Activated effector memory CD4-positive, alpha-beta T cell treated with anti-CD3 and anti-CD28 coated beads, Interleukin-2, amount 50 U/mL, for 16 hours (primary cell): ENCODE data around the gene CCDC93.
A peak's percentile ranks its signal among the peaks of the same experiment; 100 is the strongest.
"Not testable (repeated sequence)": the region's sequence is repeated elsewhere in the genome, so short reads cannot be mapped to it uniquely, and the experiment has no call there.

Experiments
- DNase-seq: peaks from one replicate; pipeline ENCODE4 v3.0.0-alpha.2; 2020

Gene CCDC93

DNA sequence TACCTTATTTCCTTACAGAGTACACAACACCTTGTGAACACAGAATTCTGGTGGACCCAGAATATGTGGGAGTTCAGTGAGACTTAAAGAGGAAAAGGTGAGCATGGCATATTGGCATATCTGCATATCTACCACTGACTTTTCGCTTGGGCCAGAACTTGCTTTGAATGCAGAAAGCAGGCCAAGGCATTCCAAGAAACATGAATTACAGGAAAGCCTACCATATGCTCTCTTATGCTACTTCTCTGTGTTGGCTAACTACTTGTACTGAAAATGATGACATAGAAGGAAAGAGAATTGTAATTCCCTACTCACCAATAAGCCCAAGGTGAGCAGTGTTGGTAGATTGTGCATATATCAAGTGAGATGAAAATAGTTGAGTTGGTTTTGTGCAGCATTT, 31.4 kb upstream of the CCDC93 start:
- no peak for DNase-seq

GRCh38 chr2:118044854-118045253, 31.0 kb upstream of the CCDC93 start:
- DNase-seq, result no peak

DNA sequence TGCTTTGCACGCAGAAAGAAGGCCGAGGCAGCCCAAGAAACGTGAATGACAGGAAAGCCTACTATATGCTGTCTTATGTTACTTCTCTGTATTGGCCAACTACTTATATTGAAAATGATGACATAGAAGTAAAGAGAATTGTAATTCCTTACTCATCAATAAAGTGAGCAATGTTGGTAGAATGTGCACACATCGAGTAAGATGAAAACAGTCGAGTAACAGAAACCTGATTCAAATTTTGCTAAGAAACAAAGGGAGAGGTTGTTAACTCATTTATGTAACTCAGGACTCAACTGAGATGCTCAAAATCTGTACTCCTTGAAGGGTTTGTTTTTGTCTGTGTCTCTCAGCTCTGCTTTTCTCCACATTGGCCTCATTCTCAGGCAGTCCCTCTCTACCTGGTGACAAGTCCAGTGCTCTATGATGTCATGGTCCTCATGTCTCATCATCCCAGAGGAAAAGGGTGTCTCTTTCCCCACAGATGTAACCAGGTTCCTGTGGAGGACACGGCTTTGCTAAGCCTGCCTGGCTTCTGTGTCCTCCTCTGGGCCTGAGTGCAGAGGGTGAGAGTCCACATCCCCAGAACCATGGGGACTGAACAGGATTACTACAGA, 30.3 kb upstream of the CCDC93 start:
- DNase-seq, result no peak

DNA sequence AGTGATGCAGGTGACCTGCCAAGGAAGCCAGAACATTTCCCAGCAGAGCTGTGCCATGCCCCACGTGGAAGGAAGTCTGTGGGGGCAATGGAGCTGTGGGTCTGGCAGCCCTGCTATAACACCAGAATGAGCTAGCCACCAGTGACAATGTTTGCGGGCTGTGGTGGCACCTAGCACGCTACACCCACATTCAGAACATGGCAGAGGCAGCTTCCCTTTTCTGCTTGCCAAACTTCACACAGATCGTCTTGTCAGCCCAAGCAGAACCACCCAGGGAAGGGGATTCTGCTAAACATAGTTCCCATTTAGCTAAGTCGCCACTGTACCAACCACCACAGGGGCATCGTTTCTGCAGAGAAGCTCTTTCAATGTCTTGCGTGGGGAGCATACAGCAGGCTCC, 27.0 kb upstream of the CCDC93 start:
- DNase-seq, result no peak

GRCh38 chr2:118032169-118033013, 18.5 kb upstream of the CCDC93 start:
- DNase-seq, result peak; percentile 72

DNA sequence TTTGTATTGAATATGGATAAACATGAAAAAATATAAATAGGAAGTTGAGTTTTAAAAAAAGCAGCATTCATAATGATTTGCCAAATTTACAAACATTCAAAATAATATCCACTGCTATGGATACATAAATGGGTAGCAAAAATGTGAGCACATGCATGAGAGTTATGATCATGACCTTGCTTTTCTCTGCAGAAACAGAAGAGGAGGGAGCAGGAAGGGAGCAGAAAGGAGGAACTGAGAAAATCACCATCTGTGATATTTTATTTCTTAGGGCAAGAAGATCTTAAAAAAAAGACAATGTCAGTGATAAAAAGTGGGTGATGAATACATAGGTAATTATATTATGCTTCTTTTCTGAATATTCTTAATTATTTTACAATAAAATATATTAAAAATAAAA, 17.7 kb upstream of the CCDC93 start:
- no peak for DNase-seq

DNA sequence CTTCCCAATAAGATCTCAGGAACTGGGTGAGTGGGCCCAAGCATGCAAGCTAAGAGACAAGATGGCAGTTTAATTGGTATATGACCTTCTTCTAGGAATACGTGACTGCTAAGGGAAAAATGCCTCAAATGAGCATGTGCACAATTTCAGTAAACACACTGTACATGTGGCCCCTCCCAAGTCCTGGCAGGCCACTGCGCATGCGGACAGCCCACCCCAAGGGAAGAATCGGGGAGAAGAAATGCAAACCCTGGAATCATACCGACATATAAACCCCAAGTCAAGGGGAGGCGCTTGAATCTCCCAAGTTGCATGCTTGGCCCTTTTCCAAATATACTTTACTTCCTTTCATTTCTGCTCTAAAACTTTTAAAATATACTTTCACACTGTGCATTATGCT, 15.2 kb upstream of the CCDC93 start:
- DNase-seq, result no peak

GRCh38 chr2:118021356-118021755, 7.5 kb upstream of the CCDC93 start:
- no peak for DNase-seq

- no peak for DNase-seq
These were observed 6.0 kb upstream of the CCDC93 start for GRCh38 chr2:118019821-118020220.

- no peak for DNase-seq
These were observed 3.0 kb upstream of the CCDC93 start for GRCh38 chr2:118016911-118017310.

DNA sequence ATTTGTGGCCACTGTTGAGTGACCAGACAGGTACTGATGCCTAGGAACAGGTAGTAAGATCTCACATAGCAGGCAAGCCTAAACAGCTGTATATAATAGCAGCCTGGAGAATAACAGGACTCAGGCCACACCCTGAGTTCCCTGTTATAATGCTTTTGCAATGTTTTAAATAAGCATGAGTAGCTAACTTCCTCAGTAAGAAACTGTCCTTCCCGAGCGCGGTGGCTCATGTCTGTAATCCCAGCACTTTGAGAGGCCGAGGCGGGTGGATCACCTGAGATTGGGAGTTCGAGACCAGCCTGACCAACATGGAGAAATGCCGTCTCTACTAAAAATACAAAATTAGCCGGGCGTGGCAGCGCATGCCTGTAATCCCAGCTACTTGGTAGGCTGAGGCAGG, 1.9 kb upstream of the CCDC93 start:
- DNase-seq, result not testable (repeated sequence)

DNA sequence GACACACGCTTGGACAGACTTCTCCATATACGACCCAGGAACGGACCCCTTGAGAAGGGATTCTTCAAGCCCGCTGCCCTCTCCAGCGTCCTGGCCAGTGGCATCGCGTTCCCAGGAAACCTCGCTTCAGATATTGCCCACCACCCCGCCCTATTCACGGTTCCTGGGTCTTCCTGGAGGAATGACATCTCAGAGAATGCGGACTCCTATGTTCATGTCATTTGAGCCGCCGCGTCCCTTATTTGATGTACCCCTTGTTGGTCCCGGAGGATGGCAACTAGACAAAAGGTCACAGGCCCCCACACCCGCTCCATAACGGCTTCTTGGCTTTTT, 588 bp upstream of the CCDC93 start:
- peak; percentile 64 for DNase-seq

GRCh38 chr2:118013221-118013723, 598 bp downstream of the CCDC93 start:
- peak; percentile 78 for DNase-seq

DNA sequence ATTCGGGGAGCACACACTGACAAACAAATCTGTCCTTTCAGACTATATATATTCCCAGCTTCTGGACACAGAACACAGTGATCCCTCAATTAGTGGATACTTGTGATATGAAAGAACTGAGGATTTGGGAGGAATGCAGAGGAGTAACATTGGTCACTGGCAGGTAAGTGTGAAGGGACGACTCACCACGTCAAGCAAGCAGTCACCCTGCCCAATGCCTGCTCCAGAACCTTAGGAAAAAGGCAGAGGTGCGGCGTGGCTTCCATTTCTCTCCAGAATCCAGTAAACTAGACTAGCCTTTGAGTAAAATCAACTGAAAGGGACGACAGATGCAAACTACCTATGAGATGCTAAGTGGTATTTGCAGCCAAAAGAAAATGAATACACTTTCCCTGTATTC, 1.1 kb downstream of the CCDC93 start:
- no peak for DNase-seq

DNA sequence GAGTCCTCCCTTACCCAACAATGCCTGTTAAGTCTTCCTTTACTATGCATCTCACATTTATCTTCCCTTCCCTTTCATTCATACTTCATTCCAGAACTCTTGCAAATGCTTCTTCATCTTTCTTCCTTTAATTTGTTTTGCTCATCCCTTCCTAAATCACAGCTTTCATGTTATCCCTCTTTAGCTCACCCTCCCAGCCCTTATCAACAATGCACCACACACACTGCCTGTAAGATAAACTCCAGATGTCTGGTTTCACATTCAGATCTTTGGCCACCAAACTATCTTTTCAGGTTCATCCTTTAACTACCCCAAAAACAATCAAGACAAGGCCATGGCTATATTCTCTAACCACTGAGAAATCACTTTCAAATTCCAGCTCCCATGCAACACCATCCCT, 3.4 kb downstream of the CCDC93 start:
- DNase-seq, result no peak

DNA sequence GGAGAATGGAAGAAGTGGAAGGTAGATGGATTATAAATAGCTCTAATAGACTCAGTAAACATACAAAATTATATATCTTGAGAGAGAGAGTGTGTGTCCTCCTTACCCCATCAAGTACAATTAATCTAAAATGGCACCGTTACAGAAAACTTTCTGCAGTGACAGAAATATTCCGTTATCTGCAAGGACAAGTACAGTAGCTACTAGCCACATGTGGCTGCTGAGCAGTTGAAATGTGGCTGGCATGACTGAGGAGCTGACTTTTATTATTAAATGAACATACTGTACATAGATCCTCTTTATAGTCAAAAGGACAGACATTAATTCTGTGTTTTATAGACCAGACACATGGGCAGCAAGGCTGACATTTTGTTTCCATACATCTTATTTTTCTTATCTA, 7.0 kb downstream of the CCDC93 start:
- no peak for DNase-seq

GRCh38 chr2:118006326-118006725, 7.5 kb downstream of the CCDC93 start:
- no peak for DNase-seq

- DNase-seq, result peak; percentile 66
These were observed 10.5 kb downstream of the CCDC93 start for GRCh38 chr2:118003396-118003824.

DNA sequence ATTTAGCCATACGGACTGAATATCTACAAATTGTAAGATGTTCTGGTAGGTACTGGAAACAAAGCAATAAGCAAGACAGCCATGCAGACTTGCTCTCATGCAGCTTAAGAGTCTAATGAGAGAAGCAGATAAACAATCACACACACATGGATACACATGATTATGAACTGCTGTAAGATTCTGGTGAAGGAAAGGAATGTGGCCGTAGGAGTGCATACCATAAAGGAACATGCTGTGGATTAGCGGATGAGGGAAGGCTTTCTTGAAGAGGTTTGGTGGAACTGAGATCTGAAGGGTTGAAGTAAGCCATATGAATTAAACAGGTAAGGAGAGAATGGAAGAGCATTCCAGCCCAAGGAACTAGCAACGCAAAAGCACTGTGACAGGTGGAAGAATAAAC, 13.8 kb downstream of the CCDC93 start:
- DNase-seq, result no peak

- DNase-seq, result no peak
These were observed 15.9 kb downstream of the CCDC93 start for GRCh38 chr2:117997872-117998454.

DNA sequence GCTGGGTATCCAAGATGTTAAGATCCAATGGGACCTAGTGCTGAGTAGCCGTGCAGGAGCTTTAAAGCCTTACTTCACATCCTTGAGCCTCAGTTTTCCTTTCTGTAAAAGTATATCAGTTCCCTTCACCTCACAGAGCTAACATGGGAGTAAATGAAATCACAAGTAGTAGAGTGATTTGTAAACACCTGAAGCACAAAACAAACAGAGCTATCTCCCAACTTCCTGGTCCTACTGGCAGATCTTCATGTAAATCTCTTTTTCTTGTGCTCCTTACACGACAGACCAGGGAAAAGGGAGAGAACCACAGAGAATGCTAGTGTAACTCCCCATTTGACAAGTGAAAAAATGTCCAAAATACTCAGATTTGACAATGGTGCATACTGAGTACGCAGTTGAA, 17.3 kb downstream of the CCDC93 start:
- DNase-seq, result no peak

- DNase-seq, result no peak
These were observed 19.1 kb downstream of the CCDC93 start for GRCh38 chr2:117994729-117995128.

- DNase-seq, result no peak
These were observed 23.9 kb downstream of the CCDC93 start for GRCh38 chr2:117989854-117990438.

GRCh38 chr2:117987121-117987520, 26.7 kb downstream of the CCDC93 start:
- DNase-seq, result no peak
